C4-2B (cell line): ENCODE results near the gene IRX4.

Source experiments
- CTCF ChIP-seq: fragments of 450-650 bp; conservative IDR thresholded peaks from 2 replicates; pipeline ENCODE4 v1.5.1; 2017; ENCODE audit warnings: mild to moderate bottlenecking
- ZFX ChIP-seq: fragments of 450-650 bp; IDR thresholded peaks from 2 replicates; pipeline ENCODE4 v1.6.1; 2017

- TF ChIP-seq CTCF (no peak), ZFX (no peak)
These were observed 16.8 kb downstream of the IRX4 start for GRCh38 chr5:1865948-1866347.
